AG04449 (cell line): Measurements from ENCODE around the gene VAV2.

Experiments
- CTCF ChIA-PET: fragments of 350-600 bp; formaldehyde crosslinking; extraction: SDS; loops from one replicate; lab custom pipeline; 2021; ENCODE audit warnings: antibody characterized with exemption; lab: Yijun Ruan, JAX
- POLR2A ChIA-PET: fragments of 400-600, 350-600 bp; formaldehyde crosslinking; extraction: SDS; loops from one replicate; lab custom pipeline; 2020; ENCODE audit warnings: antibody characterized with exemption, inconsistent platforms; lab: Yijun Ruan, JAX
- DNase-seq: peaks from one replicate; pipeline ENCODE4 v3.0.0-alpha.2; 2010; ENCODE audit warnings: low read depth, low spot score
- H3K4me3 ChIP-seq: 2 replicates; pipeline ENCODE4 v1.5.1; 2011; ENCODE audit warnings: low read depth, mild to moderate bottlenecking, control low read depth, low read length
- CTCF ChIP-seq: IDR thresholded peaks from one replicate; pipeline ENCODE4 v1.5.1; 2011; ENCODE audit warnings: mild to moderate bottlenecking, moderate library complexity, low read length, control low read depth, inconsistent platforms; ENCODE audit not compliant: insufficient read depth; ENCODE audit errors: missing control alignments

The VAV2 gene

GRCh38 chr9:133870598-133871595, 121.2 kb downstream of the VAV2 start:
- H3K4me3 ChIP-seq: no peak overlapping the region
- CTCF ChIA-PET: no interaction called here
- POLR2A ChIA-PET: no interaction called here
- DNase-seq: no peak
- TF ChIP-seq CTCF: no peak

GRCh38 chr9:133869674-133870405, 122.3 kb downstream of the VAV2 start:
- TF ChIP-seq CTCF: no peak
- H3K4me3 ChIP-seq: no peak overlapping the region
- POLR2A ChIA-PET: no interaction called here
- CTCF ChIA-PET: interaction anchor here (1.1 kb wide), 1 partner anchor 125 kb away, joined by 3 read pairs; no protein-coding TSS in a partner anchor
- DNase-seq: no peak

GRCh38 chr9:133868203-133868602, 123.9 kb downstream of the VAV2 start:
- ChIA-PET POLR2A (no interaction called here), CTCF (interaction anchor here (0.9 kb wide), 1 partner anchor 13 kb away, joined by 3 read pairs; no protein-coding TSS in a partner anchor)
- no peak for TF ChIP-seq CTCF
- H3K4me3 ChIP-seq: no peak overlapping the region
- no peak for DNase-seq

GRCh38 chr9:133866946-133867345, 125.2 kb downstream of the VAV2 start:
- no peak overlapping the region for H3K4me3 ChIP-seq
- TF ChIP-seq CTCF: no peak
- POLR2A ChIA-PET: no interaction called here
- DNase-seq: no peak
- CTCF ChIA-PET: no interaction called here

GRCh38 chr9:133864011-133864410, 128.1 kb downstream of the VAV2 start:
- no peak for TF ChIP-seq CTCF
- H3K4me3 ChIP-seq: no peak overlapping the region
- ChIA-PET POLR2A (interaction anchor here (1.4 kb wide), 1 partner anchor 10 kb away, joined by 5 read pairs; no protein-coding TSS in a partner anchor), CTCF (interaction anchor here (1.0 to 1.5 kb wide), 2 partner anchors 9 to 129 kb away, joined by 4 to 5 read pairs; no protein-coding TSS in a partner anchor)
- DNase-seq: no peak

- no peak overlapping the region for H3K4me3 ChIP-seq
- ChIA-PET POLR2A (interaction anchor here (0.6 to 1.4 kb wide), 2 partner anchors 10 to 301 kb away, joined by 4 to 5 read pairs; no protein-coding TSS in a partner anchor), CTCF (interaction anchor here (1.5 kb wide), 1 partner anchor 130 kb away, joined by 5 read pairs; no protein-coding TSS in a partner anchor)
- no peak for DNase-seq
- no peak for TF ChIP-seq CTCF
These were observed 128.9 kb downstream of the VAV2 start for GRCh38 chr9:133863257-133863592.
